Measurements from ENCODE around the gene DDX39A. TPM values are rescaled to one million over a fixed set of nuclear protein-coding genes. Genes with fewer than 3 reads are reported as not detected.
"Not testable (repeated sequence)": the region's sequence is repeated elsewhere in the genome, so short reads cannot be mapped to it uniquely, and the experiment has no call there.

DDX39A gene
- polyA plus RNA-seq, 1 experiment = 64.0 TPM

DNA sequence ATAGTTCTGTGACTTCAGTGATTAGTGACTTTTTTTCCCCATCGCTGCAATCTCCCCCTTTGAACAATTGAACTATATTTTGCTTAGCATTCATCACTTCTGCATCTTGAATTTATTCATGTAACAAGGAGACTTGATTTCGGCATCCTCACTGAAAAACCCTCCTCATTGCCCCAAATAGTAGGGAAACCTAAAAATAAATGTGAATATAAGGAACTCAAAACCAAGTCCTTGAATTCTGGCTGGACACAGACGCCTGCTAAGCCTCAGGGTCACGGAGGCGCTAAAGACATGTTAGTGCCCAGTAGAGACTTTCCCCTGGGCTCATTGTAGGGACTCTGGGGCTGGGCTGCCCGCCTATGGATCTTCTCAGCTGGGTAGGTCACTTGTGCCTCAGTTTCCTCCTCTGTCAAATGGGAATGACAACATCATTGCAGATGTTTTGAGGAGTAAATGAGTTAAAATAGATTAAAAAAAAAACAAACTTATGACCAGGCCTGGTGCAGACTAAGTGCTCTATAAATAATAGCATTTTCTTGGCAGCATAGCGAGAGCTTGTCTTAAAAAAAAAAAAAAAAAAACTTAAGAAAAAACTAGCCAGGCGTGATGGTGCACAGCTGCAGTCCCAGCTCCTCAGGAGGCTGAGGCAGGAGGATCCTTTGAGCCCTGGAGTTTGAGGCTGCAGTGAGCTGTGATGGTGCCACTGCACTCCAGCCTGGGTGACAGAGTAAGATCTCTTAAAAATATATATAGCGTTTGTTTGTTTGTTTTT, 39.7 kb downstream of the DDX39A start:
- CTCF ChIA-PET = interaction anchor here (0.9 to 1.4 kb wide), 3 partner anchors 87 to 243 kb away, joined by 3 to 5 read pairs (median 3); partner anchors contain the start of gene ASF1B
- Histone ChIP-seq H3K36me3 (ENCODE audit: control insufficient read depth, insufficient read depth, low read length) (no peaks in the 10 kb centered on the region), H3K27me3 (ENCODE audit: control insufficient read depth, insufficient read depth, low read length) (no peaks in the 10 kb centered on the region), H3K4me3 (ENCODE audit: low read depth, low read length) (no peak overlapping the region)
- POLR2A ChIA-PET = interaction anchor here (0.6 kb wide), 1 partner anchor 21 kb away, joined by 4 read pairs; no protein-coding TSS in a partner anchor
- TF ChIP-seq, protein P1, sequence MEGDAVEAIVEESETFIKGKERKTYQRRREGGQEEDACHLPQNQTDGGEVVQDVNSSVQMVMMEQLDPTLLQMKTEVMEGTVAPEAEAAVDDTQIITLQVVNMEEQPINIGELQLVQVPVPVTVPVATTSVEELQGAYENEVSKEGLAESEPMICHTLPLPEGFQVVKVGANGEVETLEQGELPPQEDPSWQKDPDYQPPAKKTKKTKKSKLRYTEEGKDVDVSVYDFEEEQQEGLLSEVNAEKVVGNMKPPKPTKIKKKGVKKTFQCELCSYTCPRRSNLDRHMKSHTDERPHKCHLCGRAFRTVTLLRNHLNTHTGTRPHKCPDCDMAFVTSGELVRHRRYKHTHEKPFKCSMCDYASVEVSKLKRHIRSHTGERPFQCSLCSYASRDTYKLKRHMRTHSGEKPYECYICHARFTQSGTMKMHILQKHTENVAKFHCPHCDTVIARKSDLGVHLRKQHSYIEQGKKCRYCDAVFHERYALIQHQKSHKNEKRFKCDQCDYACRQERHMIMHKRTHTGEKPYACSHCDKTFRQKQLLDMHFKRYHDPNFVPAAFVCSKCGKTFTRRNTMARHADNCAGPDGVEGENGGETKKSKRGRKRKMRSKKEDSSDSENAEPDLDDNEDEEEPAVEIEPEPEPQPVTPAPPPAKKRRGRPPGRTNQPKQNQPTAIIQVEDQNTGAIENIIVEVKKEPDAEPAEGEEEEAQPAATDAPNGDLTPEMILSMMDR (IDR thresholded peaks at IDR 0.05; ENCODE audit: insufficient read depth, low read depth, low read length) = no peak
- no peak for DNase-seq (ENCODE audit: low read depth)

DNA sequence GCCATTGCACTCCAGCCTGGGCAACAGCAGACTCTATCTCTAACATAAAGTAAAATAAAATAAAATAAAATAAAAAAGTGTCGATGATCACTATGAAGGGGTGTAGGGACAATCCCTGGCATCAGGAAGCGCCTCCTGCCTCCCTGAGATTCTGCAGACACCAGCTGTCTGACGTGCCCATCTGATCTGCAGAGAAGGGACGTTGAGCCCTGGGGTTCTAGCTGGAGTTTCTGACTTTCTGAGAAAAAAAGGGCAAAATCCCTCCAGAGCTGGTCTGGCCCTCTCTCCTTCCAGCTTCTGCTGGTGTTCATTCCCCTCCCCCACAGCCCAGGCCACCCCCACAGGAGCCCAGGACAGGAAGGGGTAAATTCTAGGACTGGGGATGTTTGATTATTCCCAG, 40.3 kb downstream of the DDX39A start:
- Histone ChIP-seq H3K36me3 (ENCODE audit: control insufficient read depth, insufficient read depth, low read length) (no peaks in the 10 kb centered on the region), H3K27me3 (ENCODE audit: control insufficient read depth, insufficient read depth, low read length) (no peaks in the 10 kb centered on the region), H3K4me3 (ENCODE audit: low read depth, low read length) (no peak overlapping the region)
- TF ChIP-seq, protein P1 (IDR thresholded peaks at IDR 0.05; ENCODE audit: insufficient read depth, low read depth, low read length) = no peak
- ChIA-PET CTCF (interaction anchor here (0.9 to 1.3 kb wide), 3 partner anchors 30 to 242 kb away, joined by 3 read pairs; partner anchors contain the start of gene ASF1B), POLR2A (no interaction called here)
- DNase-seq (ENCODE audit: low read depth) = no peak

DNA sequence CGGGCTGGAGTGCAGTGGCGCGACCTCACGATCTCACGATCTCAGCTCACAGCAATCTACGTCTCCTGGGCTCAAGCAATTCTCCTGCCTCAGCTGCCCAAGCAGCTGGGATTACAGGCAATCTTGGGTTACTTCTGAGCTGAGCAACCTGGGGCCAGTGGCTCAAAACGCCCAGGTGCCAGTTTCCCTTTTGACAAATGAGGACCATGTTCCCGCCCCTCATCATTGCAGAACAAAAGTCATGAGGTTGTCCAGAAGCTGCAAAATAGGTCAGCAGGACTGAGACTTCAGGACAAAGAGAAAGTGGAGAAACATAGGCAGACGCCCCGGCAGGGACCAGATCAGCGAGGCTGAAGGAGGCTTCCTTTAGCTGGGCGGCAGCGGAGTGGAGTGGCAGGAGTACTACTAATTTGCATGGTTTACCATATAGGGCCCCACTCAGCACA, 41.2 kb downstream of the DDX39A start:
- H3K4me3 ChIP-seq (ENCODE audit: low read depth, low read length) = no peak overlapping the region
- CTCF ChIA-PET = interaction anchor here (1.1 to 1.3 kb wide), 2 partner anchors 29 to 241 kb away, joined by 3 read pairs; partner anchors contain the start of gene ASF1B
- POLR2A ChIA-PET = no interaction called here

DNA sequence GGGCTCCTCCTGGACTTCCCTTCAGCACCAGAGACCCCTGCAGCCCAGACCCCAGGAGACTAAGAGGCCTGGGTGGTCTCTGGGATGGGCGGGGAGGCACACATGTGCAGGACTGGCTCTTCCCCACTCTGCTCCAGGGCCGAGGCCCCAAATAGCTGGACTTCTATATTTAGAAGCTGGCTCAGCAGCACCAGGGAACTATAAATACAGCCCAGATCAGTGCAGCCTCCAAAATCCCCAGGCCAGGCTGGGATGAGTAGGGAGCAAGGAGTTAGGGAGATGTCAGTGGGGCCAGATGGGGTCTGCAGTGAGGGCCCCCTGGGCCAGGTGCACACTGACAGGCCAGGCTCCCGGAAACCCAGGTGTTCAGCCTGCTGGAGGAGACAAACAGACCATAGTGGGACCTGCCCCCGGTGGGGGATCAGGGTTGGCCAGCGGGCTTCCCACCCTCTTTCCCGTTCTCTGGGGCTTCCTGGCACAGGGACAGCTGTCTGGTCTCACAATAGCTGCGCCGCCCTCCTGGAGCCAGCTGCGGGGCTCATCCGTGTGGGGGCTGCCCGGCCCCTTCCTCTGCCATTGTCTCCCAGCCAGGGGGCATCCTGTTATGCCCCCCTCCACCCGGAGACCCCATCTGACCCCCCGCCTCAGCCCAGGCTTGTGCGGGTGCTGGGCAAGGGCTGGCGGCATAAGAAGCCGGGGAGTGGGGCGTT, 43.4 kb downstream of the DDX39A start:
- Histone ChIP-seq H3K4me3 (ENCODE audit: low read depth, low read length) (no peak overlapping the region), H3K27me3 (ENCODE audit: control insufficient read depth, insufficient read depth, low read length) (no peaks in the 10 kb centered on the region), H3K36me3 (ENCODE audit: control insufficient read depth, insufficient read depth, low read length) (no peaks in the 10 kb centered on the region)
- CTCF ChIA-PET = interaction anchor here (1.0 to 1.8 kb wide), 3 partner anchors 10 to 159 kb away, joined by 3 to 4 read pairs (median 3); no protein-coding TSS in a partner anchor
- TF ChIP-seq, protein P1 (IDR thresholded peaks at IDR 0.05; ENCODE audit: insufficient read depth, low read depth, low read length) = no peak
- DNase-seq (ENCODE audit: low read depth) = no peak
- POLR2A ChIA-PET = no interaction called here

More for the DNA sequence above, 41.2 kb downstream of the DDX39A start:
- Histone ChIP-seq H3K27me3 (ENCODE audit: control insufficient read depth, insufficient read depth, low read length) (no peaks in the 10 kb centered on the region), H3K36me3 (ENCODE audit: control insufficient read depth, insufficient read depth, low read length) (no peaks in the 10 kb centered on the region)
- no peak for DNase-seq (ENCODE audit: low read depth)
- TF ChIP-seq, protein P1 (IDR thresholded peaks at IDR 0.05; ENCODE audit: insufficient read depth, low read depth, low read length) = no peak

DNA sequence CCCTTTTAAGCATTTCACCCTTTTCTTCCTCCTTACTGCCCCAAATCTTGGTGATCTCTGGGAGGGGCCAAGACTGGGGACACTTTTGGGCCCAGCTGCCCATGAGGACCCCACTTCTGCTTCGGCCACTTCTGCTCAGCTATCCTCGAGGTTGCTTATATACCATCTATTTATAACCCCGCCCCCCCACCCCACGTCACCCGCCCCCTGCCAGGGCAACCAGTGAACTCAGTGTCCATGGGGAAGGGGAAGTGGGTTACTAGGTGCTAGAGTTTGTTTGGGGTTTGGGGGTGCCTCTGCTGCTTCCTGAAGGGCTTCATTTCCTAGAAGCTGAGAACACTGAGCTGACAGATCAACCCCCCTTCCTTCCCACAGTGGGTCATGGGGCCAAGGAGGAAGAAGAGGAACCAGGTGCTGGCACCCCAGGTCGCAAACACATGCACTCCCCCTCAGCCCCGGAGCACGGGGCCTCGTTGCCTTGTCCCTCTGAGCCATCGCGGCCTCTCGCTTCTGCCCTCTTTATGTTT, 44.0 kb downstream of the DDX39A start:
- no peaks in the 10 kb centered on the region for H3K27me3 ChIP-seq (ENCODE audit: control insufficient read depth, insufficient read depth, low read length)
- POLR2A ChIA-PET = no interaction called here
- no peak for DNase-seq (ENCODE audit: low read depth)
- H3K36me3 ChIP-seq (ENCODE audit: control insufficient read depth, insufficient read depth, low read length) = no peaks in the 10 kb centered on the region
- H3K4me3 ChIP-seq (ENCODE audit: low read depth, low read length) = no peak overlapping the region
- CTCF ChIA-PET = interaction anchor here (1.0 to 1.8 kb wide), 3 partner anchors 9 to 158 kb away, joined by 3 to 4 read pairs (median 3); no protein-coding TSS in a partner anchor
- TF ChIP-seq, protein P1 (IDR thresholded peaks at IDR 0.05; ENCODE audit: insufficient read depth, low read depth, low read length) = no peak

- CTCF ChIA-PET = interaction anchor here (1.1 kb wide), 1 partner anchor 11 kb away, joined by 3 read pairs; no protein-coding TSS in a partner anchor
- DNase-seq (ENCODE audit: low read depth); H3K36me3 ChIP-seq (ENCODE audit: control insufficient read depth, insufficient read depth, low read length); H3K27me3 ChIP-seq (ENCODE audit: control insufficient read depth, insufficient read depth, low read length); POLR2A ChIA-PET; H3K4me3 ChIP-seq (ENCODE audit: low read depth, low read length): not testable (repeated sequence)
Observed at GRCh38 chr19:14374313-14374712, 44.8 kb downstream of the DDX39A start.

DNA sequence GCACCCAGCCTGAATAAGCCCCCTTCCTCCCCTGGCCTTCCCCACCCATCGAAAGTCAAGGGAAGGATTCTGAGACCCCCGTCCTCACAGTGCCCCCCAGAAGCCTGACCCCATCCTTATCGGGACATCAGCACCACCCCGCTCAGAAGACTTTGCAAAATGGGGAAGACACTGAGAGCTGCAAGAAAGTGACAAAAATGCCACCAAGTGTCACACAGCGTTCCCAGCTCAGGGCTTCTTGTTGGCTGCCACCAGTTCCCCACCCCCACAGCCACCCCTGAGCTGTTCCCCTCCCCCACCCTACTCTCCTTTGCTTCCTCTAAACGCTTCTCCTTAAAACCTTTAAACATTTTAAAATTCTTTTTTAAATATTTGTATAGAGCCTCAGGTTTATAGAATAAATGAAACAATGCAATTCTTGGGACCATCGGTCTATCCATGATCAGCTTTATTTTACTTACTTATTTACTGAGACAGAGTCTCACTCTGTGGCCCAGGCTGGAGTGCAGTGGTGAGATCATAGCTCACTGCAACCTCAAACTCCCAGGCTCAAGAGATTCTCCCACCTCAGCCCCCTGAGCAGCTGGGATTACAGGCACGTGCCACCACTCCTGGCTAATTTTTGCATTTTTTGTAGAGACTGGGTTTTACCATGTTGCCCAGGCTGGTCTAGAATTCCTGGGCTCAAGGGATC, 46.6 kb downstream of the DDX39A start:
- H3K27me3 ChIP-seq (ENCODE audit: control insufficient read depth, insufficient read depth, low read length); H3K4me3 ChIP-seq (ENCODE audit: low read depth, low read length); H3K36me3 ChIP-seq (ENCODE audit: control insufficient read depth, insufficient read depth, low read length); POLR2A ChIA-PET; DNase-seq (ENCODE audit: low read depth): not testable (repeated sequence)
- CTCF ChIA-PET = interaction anchor here (0.7 to 1.3 kb wide), 2 partner anchors 23 to 34 kb away, joined by 3 to 4 read pairs; no protein-coding TSS in a partner anchor

Data from BJ (cell line).